ENCODE data around the gene SKIC2.

Gene SKIC2

GRCh38 chr6:31945507-31946369 lies 13.2 kb upstream of the SKIC2 start, which contains the start of gene CFB:
Gene CFB (plus strand): TSS chr6:31946095. CDS start chr6:31946222, 127 bp downstream.
- DNase-seq = no peak

GRCh38 chr6:31946370-31946885 lies 12.5 kb upstream of the SKIC2 start:
- DNase-seq = no peak

DNA sequence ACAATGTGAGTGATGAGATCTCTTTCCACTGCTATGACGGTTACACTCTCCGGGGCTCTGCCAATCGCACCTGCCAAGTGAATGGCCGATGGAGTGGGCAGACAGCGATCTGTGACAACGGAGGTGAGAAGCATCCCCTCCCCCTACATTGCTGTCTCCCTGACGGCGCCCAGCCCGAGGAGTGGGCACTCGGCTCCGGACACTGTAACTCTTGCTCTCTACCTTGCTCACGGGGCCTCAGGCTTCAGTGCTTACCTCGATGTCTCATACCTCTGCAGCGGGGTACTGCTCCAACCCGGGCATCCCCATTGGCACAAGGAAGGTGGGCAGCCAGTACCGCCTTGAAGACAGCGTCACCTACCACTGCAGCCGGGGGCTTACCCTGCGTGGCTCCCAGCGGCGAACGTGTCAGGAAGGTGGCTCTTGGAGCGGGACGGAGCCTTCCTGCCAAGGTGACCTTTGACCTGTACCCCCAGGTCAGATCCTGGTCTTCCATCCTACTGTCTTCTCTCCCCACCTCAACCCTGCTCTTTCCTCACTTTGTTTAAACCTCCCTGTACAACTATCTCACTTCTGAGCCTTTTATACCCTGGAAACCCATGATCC lies 11.8 kb upstream of the SKIC2 start:
- no peak for DNase-seq

DNA sequence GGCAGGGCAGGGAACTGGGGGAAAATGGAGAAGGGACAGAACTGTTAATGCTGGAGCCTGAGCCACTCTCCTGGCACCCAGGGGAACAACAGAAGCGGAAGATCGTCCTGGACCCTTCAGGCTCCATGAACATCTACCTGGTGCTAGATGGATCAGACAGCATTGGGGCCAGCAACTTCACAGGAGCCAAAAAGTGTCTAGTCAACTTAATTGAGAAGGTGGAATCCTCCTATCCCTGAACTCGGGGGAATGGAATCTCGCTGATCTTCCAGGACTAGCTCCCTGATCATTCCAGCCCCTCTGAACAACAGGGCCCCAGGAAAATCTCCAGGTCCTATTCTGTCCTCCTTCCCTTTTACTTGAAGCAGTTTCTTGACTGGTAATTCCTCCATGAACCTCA lies 11.1 kb upstream of the SKIC2 start:
- no peak for DNase-seq

DNA sequence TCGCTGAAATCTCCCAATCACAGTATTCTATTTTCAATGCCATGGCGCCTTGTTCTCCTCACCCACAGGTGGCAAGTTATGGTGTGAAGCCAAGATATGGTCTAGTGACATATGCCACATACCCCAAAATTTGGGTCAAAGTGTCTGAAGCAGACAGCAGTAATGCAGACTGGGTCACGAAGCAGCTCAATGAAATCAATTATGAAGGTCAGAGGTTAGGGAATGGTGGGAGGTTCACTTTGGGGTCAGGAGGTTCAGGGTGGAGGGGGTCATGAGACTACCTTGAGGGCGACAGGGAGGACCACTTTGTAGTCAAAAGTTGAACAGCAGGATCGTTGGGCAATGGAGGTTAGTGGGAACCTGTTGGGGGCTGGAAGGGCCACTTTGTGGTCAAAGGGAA lies 10.7 kb upstream of the SKIC2 start:
- no peak for DNase-seq

DNA sequence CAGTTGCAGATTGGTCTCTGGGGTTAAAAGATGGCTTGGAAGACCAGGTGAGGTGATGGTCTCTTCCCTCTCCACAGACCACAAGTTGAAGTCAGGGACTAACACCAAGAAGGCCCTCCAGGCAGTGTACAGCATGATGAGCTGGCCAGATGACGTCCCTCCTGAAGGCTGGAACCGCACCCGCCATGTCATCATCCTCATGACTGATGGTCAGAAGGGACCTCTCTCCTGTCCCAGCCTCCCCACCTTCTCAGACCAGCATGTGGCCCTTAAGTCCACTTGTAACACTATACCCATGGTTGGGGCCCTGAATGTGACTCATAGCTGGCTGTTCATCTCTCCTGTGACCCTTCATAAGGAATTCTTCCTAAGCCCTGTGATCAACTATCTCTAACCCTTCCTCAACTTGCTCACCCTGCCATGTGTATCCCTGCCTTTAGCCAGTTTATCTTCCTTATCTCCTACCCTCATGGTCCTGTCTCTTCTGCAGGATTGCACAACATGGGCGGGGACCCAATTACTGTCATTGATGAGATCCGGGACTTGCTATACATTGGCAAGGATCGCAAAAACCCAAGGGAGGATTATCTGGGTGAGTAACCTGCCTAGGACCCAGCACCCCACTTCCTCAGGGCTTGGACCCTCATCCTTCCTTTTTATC lies 10.1 kb upstream of the SKIC2 start:
- no peak for DNase-seq

DNA sequence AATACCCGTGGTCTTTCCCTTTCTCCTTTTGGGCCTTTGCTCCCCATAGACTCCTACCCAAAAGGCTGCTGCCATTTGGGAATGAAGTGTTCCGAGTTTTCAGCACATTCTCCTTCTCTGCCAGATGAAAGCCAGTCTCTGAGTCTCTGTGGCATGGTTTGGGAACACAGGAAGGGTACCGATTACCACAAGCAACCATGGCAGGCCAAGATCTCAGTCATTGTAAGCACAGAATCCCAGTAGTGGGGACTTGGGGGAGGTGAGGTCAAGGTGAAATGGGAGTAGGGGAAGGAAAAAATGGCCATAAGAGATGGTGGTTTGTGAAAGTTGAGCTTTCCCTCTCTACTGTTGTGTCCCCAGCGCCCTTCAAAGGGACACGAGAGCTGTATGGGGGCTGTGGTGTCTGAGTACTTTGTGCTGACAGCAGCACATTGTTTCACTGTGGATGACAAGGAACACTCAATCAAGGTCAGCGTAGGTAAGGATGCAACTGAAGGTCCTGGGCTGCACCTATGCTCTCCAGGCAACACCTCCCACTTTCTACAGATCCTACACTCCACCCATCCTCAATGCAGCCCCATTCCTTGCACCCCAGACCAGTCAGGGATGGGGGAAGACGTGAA lies 8.9 kb upstream of the SKIC2 start:
- no peak for DNase-seq

DNA sequence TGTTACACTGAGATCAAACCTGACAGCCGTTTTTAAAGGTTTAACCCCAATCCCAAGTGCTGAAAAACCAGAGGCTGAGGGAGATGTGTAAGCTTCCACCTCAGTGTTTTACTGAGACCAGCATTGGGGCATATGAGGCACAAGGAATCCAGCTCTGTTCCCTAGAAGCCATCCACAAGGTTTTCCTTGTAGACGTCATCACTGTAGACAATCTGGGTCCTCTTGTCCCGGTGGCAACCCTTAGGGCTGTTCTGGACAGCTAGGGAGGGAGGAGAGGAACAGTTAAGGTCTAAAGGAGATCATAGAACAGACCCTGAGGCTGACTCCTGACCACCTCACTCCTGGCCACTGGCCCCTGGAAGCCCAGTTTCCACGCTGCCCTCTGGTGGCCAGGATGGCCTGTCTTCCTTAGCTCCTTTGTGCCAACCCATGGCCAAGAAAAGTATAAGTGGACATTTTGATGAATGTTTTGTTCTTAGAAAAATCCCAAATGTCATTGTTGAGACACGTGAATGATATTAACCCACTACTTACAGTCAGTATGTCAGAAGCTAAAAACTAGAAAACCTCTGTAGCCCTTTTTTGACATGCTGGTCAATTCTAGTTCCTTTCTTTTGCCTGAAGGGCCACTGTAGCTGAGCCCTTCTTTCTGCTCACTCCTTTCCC lies 6.7 kb upstream of the SKIC2 start:
- no peak for DNase-seq

GRCh38 chr6:31952890-31953289 lies 6.1 kb upstream of the SKIC2 start:
- DNase-seq = no peak

DNA sequence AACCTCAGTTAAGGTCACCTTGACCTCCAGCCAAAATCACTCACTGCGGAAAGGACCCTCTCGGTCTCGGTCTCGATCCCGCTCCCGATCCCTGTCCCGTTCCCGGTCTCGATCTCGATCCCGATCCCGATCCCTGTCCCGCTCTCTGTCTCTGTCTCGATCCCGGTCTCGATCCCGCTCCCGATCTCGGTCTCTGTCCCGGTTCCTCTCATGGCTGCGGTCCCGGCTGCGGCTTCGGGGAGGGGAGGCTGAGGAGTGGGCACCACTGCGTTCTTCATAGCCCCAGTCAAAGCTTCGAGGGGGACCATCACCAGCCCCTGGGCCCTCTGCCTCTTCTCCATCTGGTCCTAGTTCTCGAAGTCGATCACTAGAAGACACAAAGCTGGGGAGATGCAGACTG lies 4.5 kb upstream of the SKIC2 start:
- no peak for DNase-seq

GRCh38 chr6:31956796-31957195 lies 2.2 kb upstream of the SKIC2 start:
- DNase-seq = no peak

DNA sequence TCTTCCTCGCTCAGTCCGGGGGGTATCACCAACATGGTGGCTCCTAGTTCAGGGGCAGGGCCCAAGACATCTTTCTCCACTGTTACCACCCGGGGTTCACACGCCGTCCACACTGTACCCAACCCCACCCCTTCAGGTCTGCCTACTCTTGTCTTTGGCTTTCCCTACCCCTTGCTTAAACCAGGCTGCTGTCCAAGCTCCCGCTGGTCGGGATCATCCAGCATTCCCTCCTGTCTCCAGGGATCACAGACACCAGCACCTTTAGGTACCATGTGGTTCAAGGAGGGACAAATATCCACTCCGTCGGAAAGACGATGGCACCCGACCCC lies 599 bp upstream of the SKIC2 start:
- no peak for DNase-seq

- DNase-seq = no peak
Measured at GRCh38 chr6:31961616-31962015, 2.6 kb downstream of the SKIC2 start.

- DNase-seq = no peak
Measured at GRCh38 chr6:31963921-31964320, 4.9 kb downstream of the SKIC2 start.

GRCh38 chr6:31965700-31966099 lies 6.7 kb downstream of the SKIC2 start:
- no peak for DNase-seq

GRCh38 chr6:31966506-31966905 lies 7.5 kb downstream of the SKIC2 start:
- no peak for DNase-seq

DNA sequence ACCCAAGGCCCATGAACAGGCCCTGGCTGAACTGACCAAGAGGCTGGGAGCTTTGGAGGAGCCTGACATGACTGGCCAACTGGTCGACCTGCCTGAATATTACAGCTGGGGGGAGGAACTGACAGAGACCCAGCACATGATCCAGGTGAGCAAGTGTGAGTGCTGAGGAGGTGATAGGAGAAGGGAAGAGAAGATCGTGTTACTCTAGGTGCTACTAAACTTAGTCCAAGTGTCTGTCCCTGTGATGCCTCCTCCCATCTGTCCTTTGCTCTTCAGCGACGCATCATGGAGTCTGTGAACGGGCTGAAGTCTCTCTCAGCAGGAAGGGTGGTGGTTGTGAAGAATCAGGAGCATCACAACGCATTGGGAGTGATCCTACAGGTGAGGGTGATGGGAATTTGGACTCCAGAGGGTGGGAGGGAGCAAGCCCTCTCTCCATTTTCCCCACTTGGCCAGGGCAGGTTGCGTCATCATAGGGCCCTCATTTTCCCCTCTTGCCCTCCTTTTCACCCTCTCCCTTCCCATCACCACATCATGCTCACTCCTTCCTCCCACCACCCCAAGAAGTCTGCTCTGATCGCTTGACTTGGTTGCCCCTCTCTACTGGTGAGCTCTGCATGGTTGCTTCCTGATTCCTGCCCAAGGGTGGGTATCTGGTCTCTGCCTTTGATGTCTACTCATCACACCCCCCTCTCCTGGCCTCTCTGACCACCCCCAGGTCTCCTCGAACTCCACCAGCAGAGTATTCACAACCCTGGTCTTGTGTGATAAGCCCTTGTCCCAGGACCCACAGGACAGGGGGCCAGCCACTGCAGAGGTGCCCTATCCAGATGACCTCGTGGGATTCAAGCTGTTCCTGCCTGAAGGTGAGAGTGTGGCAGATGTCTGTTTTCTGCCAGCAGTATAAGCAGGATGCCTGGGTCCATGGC lies 8.3 kb downstream of the SKIC2 start:
- no peak for DNase-seq

DNA sequence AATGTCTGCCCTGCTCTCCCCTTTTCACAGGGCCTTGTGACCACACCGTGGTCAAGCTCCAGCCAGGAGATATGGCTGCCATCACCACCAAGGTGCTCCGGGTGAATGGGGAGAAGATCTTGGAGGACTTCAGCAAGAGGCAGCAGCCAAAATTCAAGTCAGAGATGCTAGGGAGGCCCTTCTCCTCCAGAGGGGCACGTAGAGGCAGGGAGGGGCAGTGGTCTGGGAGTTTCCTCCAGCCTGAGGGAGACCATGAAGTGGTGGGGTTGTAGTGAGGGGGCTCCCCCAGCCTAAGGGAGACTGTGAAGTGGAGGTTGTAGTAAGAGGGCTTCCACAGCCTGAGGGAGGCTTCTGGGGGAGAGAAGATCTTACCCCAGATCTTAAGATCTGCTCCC lies 8.9 kb downstream of the SKIC2 start:
- no peak for DNase-seq

DNA sequence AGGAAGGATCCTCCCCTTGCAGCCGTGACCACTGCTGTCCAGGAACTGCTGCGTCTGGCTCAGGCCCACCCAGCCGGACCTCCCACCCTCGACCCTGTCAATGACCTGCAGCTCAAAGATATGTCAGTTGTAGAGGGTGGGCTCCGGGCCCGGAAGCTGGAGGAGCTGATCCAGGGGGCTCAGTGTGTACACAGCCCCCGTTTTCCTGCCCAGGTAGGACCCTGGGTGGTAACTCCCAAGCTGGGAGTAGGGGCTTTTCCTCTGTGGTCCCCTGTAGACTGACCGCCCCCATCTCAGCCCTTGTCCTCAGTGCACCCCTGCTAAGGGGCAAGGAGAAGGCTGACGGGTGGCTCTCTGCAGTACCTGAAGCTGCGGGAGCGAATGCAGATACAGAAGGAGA lies 9.4 kb downstream of the SKIC2 start:
- DNase-seq = no peak

- no peak for DNase-seq
Measured at GRCh38 chr6:31968791-31969711, 10.1 kb downstream of the SKIC2 start.

All from stimulated activated CD4-positive, alpha-beta T cell treated with anti-CD3 and anti-CD28 coated beads, Interleukin-1b, Interleukin-23, amount 100 ng/mL, for 48 hours (primary cell).